Myocyte (in vitro differentiated cells): ENCODE results near the gene PNLIP. TPM values are rescaled to one million over a fixed set of nuclear protein-coding genes. Genes with fewer than 3 reads are reported as not detected.

Experiments
- DNase-seq: peaks from one replicate; pipeline ENCODE4 v3.0.0-alpha.2; 2012; ENCODE audit warnings: low read depth
- total RNA-seq: library from RNA; depleted of rRNA; stranded (reverse); fragments of >200 nt; gene quantifications from 2 replicates; pipeline ENCODE4 v1.2.3, GENCODE V29; 2014

PNLIP gene
- total RNA-seq, 1 donor from 2014 or later = not detected

GRCh38 chr10:116567335-116567734, 21.6 kb downstream of the PNLIP start:
- no peak for DNase-seq

DNA sequence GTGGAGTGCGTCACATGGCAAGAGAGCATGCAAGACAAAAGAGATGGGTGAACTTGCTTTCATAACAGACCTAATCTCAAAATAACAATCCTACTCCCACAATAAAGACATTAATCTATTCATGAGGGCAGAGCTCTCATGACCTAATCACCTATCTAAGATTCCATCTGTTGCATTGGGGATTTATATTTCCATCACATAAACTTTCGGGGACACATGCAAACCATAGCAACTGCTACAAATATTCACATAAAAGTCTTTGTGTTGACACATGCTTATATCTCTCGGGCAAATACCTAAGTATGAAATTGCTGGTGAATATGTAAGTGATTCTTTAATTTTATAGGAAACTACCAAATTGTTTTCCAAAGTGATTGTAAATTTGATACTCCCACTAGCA, 29.1 kb downstream of the PNLIP start:
- DNase-seq = no peak

DNA sequence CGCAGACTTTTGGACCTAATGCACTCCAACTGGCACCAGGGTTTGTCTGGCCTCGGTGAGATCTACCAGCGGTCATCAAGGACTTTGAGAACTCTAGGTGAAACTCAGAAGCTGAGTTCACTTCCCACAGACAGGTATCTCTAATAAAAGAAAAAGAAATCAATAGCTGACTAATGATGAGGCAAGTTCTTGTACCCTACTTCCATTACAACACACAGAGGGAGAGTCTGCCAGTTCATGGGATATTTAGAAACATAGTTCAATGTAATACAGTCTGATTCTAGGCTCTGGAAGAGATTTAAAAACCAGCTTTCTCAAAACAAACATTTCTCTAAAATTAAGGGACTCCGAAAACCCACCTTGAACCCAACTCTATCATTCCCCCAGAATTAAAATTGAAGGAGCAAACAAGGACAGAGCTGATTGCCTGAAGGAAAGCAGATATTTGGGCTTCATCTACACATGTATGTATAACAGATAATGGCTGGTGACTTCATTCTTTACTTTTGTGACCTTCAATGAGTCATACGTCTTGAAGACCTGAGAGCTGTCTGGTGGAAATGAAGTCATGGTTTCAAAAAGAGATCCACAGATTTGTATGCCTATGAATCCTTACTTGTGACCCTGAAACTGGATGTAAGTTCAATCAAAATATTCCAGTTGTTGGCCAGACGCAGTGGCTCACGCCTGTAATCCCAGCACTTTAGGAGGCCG, 42.3 kb downstream of the PNLIP start:
- DNase-seq = no peak

DNA sequence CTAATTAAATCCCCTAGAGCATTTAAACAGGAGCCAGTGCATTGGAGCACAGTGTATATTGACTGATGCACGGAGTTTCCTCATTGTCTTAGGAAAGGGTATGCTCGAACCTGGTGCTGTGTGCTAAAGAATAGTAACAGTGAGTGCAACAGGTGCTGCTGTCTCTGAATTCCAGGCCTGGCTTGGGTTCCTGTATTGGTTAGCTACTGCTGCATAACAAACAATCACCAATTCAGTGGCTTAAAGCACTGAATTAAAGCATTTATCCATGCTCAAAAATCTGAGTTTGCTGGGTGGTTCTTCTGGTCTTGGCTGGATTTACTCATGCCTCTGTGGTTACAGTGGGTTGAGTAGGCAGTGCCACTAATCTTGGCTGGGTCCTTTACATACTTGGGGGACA, 43.3 kb downstream of the PNLIP start:
- DNase-seq = peak; percentile 43

DNA sequence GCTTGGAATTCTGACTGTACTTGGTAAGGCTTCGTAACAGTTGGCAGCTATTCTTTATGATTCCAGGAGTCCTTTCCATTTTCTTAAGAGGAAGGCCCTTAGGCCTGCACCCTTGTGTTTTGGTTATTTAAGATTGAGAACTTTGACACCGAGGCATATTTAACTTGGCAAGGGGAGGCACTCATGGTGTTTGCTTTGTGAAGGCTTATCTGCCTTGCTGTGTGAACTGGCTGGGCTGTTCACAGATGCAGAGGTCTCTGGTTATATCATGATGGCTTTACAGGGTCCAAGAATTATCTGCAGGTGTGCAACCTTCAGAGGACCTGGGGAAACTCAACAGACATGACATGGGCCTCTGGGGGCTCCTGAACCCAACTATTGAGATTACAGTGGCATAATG, 44.2 kb downstream of the PNLIP start:
- DNase-seq = no peak

DNA sequence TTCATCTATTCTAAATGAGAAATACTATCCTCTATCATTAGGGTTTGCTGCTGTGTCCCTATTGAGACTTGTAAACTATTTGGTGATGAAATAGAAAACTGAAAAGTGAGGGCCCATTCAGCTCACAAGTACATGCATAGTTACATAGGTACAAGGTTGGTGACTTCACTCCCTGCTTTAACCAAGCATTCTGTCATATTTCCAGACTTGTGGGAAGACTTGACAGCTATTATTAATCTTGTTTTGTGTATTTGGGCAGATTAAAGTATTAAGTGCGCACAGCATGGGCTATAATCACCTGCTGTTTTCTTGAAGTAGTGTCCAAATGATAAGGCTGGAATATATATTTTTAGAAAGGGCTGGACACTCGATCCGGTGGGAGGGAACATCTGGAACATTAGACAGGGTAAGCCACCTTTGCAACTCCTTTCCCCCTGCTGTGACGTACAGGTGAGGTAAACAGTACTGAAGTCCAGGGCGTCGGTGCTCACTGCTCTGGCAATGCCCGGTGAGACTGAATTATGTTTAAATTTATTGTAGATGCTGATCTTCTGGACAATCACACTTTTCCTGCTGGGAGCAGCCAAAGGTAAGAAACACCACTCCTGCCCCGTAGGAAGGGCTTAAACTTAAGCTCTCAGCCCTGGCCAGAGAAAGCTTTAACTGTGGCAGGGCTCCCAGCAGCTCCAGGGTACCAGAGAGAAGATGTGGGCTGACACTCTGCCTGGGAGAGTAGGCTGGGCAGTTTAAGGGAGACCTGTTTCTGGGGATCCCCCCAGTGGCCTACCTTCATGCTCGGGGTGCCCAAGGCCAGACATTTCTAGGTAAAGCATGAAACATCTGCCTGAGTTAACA, 45.1 kb downstream of the PNLIP start, which contains the start of gene PNLIPRP1:
PNLIPRP1 (plus strand) TSS at position 370 of the 855 bp plus-strand sequence; CDS start at position 541, 171 bp downstream.
- DNase-seq = no peak

- no peak for DNase-seq
Observed at GRCh38 chr10:116593139-116593740, 47.5 kb downstream of the PNLIP start.

DNA sequence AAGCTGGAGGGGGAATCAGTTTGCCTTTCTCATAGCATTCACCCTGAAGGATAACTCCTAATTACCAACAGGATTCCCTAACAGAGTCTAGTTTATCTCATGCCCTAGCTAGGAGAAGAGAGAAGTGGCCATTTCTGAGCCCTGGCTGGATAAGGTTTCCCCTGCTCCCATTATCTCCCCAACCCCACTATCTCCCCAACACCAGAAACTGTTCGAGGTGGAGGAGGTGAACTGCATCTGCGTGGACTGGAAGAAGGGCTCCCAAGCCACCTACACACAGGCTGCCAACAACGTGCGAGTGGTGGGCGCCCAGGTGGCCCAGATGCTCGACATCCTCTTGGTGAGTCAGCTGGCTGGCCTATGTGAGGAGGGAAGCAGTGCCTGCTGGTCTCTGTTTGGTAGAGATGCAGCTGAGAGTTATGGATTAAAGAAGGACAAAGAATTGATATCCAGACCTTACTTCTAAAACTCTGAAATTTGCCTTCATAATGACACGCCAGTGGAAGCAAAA, 48.8 kb downstream of the PNLIP start:
- DNase-seq = no peak

DNA sequence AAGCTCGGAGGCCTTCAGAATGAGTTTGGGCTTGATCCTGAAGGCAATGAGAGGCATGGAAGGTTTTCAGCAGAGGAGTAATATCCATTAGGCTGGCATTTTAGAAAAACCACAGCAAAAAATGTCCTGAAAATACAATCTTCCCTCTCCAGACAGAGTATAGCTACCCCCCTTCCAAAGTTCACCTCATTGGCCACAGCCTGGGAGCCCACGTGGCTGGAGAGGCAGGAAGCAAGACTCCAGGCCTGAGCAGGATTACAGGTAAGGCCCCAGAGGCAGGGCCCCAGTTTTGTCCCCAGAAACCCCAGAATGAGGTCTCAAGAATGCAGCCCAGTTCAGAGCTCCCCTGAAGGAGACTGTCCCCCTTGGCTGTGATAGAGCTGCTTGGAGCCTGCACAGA, 50.3 kb downstream of the PNLIP start:
- no peak for DNase-seq

DNA sequence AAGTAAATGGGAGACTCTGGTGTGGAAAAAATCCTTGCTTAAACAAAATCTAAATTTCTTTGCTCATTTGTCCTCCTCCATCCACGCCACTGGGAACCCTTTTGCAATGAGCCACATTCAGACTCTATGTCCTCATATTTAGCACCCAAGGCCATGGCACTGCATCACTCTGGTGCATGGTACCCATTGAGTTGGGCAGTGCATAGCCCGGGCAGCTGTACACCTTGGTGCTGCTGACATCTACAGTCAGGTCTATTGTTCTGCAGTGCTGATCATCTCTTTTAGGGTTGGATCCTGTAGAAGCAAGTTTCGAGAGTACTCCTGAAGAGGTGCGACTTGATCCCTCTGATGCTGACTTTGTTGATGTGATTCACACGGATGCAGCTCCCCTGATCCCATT, 51.8 kb downstream of the PNLIP start:
- no peak for DNase-seq

DNA sequence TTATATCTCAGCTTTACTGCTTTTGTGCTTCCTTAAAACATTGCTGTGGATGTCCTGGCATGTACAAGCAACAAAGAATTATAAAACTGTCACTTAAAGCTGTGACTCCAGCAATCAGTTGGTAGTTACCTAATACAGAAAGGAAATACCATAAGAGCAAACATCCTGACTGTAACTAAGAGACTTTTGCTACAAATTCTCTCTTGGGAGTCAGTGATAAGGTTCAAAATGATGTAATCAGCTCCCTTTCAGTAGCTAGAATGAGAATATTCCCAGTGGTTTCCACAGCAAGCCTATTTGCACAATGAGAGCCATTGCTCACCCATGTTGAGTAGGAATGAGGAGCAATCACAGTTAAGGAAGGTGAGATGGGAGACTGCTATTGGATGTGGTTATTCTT, 52.6 kb downstream of the PNLIP start:
- DNase-seq = no peak

GRCh38 chr10:116599991-116600390, 54.3 kb downstream of the PNLIP start:
- DNase-seq = no peak

- DNase-seq = no peak
Observed at GRCh38 chr10:116602648-116603400, 57.1 kb downstream of the PNLIP start.

DNA sequence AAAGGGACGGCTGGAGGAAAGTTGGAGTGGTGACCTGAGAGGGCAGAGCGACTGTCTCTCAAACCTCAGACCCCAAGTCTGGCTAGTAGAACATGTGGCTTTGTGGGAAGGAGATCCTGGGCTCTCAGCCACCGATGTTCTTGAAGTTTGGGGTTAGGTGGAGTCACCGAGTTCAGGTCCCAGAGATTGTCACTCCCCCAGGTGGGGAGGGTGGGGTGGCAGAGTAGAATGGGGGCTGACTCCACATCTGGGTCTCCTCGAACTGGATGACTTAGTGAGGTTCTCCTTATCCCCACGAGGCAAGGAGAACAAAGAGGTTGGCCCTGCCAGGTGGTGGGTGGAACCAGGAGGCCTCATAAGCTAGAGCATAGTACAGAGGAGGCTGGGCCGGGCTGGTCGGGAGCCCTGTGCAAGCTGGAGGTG, 60.3 kb downstream of the PNLIP start:
- peak; percentile 87 for DNase-seq

GRCh38 chr10:116607336-116607735, 61.6 kb downstream of the PNLIP start:
- DNase-seq = no peak

GRCh38 chr10:116608686-116609594, 63.2 kb downstream of the PNLIP start:
- no peak for DNase-seq

DNA sequence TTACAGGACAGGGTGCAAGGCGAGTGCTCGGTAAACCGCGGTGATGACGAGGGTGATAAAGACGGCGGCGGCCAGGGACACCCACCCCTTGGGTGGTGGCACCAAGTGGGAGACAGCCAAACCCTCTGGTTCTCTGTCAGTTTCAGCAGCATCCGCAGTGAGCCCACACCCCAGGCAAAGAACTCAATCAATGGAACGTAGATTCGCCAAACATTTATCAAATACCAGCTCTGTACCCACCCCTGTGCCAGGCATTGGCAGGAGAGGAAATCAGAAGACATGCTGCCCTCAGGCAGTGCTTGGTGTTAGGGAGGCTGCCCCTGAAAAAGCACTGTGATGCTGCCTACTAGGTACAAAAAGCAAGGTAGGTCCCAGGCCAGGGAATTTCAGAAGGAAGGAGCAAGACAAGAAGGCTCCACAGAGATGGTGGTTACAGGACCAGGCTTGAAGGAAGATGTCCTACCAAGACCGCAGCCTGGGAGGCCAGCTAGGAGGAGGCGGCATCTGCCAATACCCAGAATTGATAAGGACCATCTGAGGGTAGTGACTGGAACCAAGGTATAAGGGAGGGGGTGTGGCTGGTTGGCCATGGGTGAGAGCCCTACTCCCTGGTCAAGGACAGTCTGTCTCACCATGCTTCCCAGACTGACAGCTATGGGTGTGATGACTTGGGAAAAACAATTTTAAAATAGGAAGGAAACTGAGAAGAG, 64.9 kb downstream of the PNLIP start:
- no peak for DNase-seq

DNA sequence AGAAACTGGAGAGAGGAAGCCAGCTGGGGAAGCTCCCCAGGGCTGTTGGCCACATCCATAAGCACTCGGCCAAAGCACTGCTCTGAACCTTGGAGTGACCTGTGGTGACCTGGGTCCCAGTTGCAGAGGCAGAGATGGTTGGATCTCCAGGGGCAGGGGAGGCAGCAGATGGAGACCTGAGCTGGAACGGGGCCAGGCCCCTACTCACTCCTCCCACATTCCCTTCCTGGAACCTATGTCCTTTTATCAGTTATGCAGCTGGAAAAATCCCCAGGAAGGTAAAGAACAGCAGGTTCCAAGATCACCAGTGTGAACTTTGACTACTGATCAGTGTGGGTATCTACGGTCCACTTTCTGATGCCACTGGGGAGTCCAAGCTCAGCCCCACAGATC, 65.4 kb downstream of the PNLIP start:
- DNase-seq = no peak

- no peak for DNase-seq
Observed at GRCh38 chr10:116612107-116612769, 66.5 kb downstream of the PNLIP start.
